Stimulated activated naive CD8-positive, alpha-beta T cell treated with anti-CD3 and anti-CD28 coated beads, Interleukin-15, Interleukin-2, amounts not matched to agents 100 ng/mL and 50 ng/mL, for 24 hours (primary cell): ENCODE results near the gene CXCL13.
"Not testable (repeated sequence)": the region's sequence is repeated elsewhere in the genome, so short reads cannot be mapped to it uniquely, and the experiment has no call there.

ENCODE experiments used
- H3K27ac Mint-ChIP-seq: one replicate; pipeline ENCODE4 v1.8.0; 2021; ENCODE audit warnings: mild to moderate bottlenecking, mixed read lengths
- H3K27me3 Mint-ChIP-seq: one replicate; pipeline ENCODE4 v1.8.0; 2021; ENCODE audit warnings: mixed read lengths
- H3K36me3 Mint-ChIP-seq: one replicate; pipeline ENCODE4 v1.8.0; 2021; ENCODE audit warnings: low read depth, mixed read lengths
- H3K4me1 Mint-ChIP-seq: one replicate; pipeline ENCODE4 v1.8.0; 2021; ENCODE audit warnings: low read depth, mixed read lengths
- H3K4me3 Mint-ChIP-seq: one replicate; pipeline ENCODE4 v1.8.0; 2021; ENCODE audit warnings: mild to moderate bottlenecking, mixed read lengths
- H3K9me3 Mint-ChIP-seq: one replicate; pipeline ENCODE4 v1.8.0; 2021; ENCODE audit warnings: mixed read lengths

The CXCL13 gene

DNA sequence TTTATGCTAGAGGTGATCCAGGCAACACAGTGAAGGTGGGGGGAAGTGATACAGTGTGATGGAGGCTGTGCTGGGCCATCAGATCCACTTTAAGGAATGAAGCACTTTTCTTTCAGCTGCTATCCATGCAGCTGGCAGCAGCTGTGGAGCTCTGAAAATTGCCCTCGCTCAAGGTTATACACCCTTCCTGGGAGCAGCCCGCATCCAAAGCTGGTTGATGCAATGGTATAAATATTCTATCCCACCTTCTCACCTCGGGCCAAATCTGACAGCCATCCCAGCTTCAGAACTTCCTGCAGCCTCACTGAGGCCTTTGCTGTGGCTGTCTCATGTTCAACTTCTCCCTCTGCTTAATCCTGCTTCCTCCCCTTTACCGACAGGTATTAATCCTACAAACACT lies 18.6 kb downstream of the CXCL13 start:
- no peaks in the 10 kb centered on the region for H3K9me3 Mint-ChIP-seq
- H3K27ac Mint-ChIP-seq: no peak overlapping the region
- H3K4me1 Mint-ChIP-seq: peaks cover under 1% of the 10 kb centered on the region
- H3K27me3 Mint-ChIP-seq: peaks cover under 1% of the 10 kb centered on the region
- H3K36me3 Mint-ChIP-seq: no peaks in the 10 kb centered on the region
- H3K4me3 Mint-ChIP-seq: no peak overlapping the region

DNA sequence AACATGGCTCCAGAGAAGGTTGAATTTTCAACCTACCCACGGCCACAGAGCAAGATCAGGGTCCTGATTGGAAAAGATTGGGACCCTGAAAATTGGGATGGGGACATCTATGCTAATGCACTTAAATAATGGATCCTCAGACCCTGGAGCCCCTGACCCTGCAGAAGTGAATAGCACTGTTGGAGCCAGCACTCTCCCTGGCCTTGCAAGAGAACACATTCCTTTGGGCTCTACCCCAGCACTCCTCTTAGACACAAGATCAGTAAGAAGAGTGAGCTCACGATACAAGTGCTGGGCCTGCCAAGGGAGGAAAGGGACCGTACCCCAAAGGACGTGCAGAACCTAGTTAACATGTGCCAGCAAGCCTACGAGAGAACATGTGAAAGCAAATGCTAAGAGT lies 19.9 kb downstream of the CXCL13 start:
- H3K4me1 Mint-ChIP-seq: peaks cover 13% of the 10 kb centered on the region
- no peaks in the 10 kb centered on the region for H3K36me3 Mint-ChIP-seq

DNA sequence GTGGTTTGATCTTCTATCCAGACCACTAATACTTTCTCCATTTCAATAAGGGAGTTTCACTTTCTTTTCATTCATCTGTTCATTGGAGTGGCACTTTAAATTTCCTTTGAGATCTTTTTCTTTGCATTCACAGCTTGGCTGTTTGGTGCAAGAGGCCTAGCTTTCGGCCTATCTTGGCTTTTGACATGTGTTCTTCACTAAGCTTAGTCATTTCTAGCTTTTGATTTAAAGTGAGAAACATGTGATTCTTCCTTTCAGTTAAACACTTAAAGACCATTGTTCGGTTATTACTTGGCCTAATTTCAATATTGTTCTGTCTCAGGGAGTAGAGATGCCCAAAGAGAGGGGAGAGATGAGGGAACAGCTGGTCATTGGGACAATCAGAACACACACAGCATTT lies 24.3 kb downstream of the CXCL13 start:
- H3K4me1 Mint-ChIP-seq: peaks cover 13% of the 10 kb centered on the region
- H3K27ac Mint-ChIP-seq: no peak overlapping the region
- H3K4me3 Mint-ChIP-seq: no peak overlapping the region
- H3K36me3 Mint-ChIP-seq: no peaks in the 10 kb centered on the region
- H3K9me3 Mint-ChIP-seq: no peaks in the 10 kb centered on the region
- no peaks in the 10 kb centered on the region for H3K27me3 Mint-ChIP-seq

More for the DNA sequence above, 19.9 kb downstream of the CXCL13 start:
- Mint-ChIP-seq H3K4me3 (no peak overlapping the region), H3K27me3 (no peaks in the 10 kb centered on the region), H3K9me3 (no peaks in the 10 kb centered on the region), H3K27ac (no peak overlapping the region)

DNA sequence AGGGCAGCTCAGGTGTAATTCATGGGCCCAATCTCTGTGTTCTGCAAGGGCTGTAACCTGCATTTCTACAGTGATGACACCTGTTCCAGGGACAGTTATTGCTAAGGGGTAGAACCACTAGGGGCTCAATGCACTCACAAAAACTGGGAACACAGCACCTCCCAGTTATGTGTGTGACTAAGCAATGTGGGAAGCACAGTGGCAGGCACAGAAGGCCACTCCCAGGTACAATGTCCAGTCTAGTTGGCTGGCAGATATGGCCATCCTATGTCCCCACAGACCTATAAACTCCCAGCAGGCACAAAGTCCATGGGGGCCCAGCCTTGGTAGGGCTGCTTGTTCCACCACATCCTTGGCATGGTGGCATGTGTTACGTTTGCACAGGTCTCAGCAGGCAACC lies 25.7 kb downstream of the CXCL13 start:
- Mint-ChIP-seq H3K27me3 (no peaks in the 10 kb centered on the region), H3K9me3 (no peaks in the 10 kb centered on the region), H3K36me3 (no peaks in the 10 kb centered on the region), H3K4me1 (peaks cover 13% of the 10 kb centered on the region), H3K27ac (no peak overlapping the region), H3K4me3 (no peak overlapping the region)

DNA sequence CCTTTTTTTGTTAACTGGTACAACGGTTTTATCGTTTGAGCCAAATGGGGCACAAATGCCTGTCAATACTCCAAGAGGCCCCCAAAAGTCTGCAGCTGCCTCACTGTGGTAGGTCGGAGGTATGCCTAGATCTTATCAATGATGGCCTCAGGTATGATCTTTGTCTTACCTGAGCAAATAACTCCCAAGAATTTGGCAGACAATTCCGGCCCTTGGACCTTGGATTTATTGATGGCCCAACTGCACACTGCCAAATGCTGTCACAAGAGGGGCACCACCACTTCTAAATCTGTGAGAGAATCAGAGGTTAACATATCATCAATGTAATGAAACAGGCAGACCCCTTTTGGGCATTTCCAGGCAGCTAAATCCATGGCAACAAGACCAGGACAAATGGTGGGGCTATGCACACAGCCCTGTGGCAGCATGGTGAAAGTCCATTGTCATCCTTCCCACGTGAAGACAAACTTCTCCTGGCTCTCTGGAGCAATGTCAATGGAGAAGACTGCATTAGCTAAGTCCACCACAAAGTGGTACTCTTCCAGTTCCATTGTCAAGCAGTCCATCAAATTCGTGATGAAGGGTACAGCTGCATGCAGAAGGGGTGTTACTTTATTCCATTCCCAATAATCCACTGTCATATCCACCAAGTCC lies 28.6 kb downstream of the CXCL13 start:
- Mint-ChIP-seq H3K27me3 (no peaks in the 10 kb centered on the region), H3K4me1 (peaks cover 11% of the 10 kb centered on the region), H3K27ac (no peak overlapping the region), H3K9me3 (peaks cover 7% of the 10 kb centered on the region), H3K4me3 (no peak overlapping the region), H3K36me3 (no peaks in the 10 kb centered on the region)

DNA sequence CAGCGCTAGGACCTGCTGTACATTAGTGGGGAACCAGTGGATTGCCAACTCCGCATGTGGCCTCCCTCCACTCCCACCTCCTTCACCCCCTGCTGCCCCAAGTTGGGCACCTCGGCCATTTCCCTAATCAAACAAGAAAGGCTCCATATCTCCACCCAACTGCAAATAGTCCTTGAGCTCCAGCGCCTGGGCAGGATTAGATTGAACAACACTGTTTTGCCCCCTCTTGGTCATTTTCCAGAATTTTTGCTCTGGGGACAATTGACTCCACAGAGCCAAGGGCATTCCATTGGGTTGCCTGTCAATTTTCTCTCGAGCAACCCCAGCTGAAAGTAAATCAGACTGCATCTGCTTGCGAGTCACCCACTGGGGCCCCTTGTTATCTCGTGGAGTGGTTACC lies 29.6 kb downstream of the CXCL13 start:
- Mint-ChIP-seq H3K4me3 (no peak overlapping the region), H3K4me1 (peaks cover 2% of the 10 kb centered on the region), H3K9me3 (peaks cover 7% of the 10 kb centered on the region), H3K36me3 (no peaks in the 10 kb centered on the region), H3K27me3 (no peaks in the 10 kb centered on the region), H3K27ac (no peak overlapping the region)

DNA sequence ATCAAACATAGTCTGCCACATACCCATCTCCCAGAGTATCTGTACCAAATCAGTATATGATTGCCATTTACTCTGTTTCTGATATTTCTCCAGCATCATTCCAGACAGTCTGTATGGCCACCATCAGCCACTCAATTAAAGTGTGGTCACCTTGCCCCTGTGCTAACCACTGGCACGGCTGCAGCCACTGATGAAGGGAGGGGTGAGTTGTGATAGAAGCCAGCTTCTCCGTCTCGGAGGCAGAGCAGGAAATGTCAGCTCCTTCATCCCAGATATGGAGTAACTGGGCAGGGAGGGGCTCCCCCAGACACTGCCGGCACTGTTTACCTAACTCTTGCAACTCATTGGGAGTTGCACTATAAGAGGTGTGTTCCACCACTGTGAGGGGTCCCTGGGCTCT lies 30.3 kb downstream of the CXCL13 start:
- H3K9me3 Mint-ChIP-seq: peaks cover 7% of the 10 kb centered on the region
- no peaks in the 10 kb centered on the region for H3K4me1 Mint-ChIP-seq
- H3K27me3 Mint-ChIP-seq: no peaks in the 10 kb centered on the region
- H3K4me3 Mint-ChIP-seq: no peak overlapping the region
- no peaks in the 10 kb centered on the region for H3K36me3 Mint-ChIP-seq
- no peak overlapping the region for H3K27ac Mint-ChIP-seq

DNA sequence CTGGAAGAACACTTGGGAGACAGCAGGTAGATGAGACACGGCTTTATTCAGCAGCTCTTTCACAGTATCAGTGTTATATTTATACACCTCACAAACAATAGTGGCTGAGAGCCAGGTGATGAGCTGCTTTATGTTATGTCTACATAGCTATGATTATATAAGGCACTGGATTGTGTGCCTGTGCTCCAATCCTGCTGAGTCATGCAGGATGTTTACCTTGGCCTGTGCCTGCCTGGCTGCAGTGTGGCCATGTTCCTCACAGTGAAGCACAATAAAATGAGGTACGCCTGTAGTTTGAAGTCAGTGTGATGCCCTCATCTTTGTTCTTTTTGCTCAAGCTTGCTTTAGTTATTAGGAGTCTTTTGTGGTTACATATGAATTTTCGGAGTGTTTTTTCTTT lies 31.3 kb downstream of the CXCL13 start:
- H3K9me3 Mint-ChIP-seq: peaks cover 7% of the 10 kb centered on the region

DNA sequence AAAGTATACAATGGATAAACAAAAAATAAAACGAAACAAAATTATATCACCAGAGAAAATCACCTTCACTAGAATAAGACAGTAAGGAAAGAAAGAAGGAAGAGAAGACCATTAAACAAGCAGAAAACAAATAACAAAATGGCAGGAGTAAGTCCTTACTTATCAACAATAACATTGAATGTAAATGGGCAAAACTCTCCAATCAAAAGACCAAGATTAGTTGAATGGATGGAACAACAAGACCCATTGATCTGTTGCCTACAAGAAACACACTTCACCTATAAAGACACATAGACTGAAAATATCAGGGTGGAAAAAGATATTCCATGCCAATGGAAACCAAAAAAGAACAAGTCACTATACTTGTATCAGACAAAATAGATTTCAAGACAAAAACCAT lies 38.4 kb downstream of the CXCL13 start:
- not testable (repeated sequence) for H3K27me3 Mint-ChIP-seq, H3K4me1 Mint-ChIP-seq, H3K4me3 Mint-ChIP-seq, H3K36me3 Mint-ChIP-seq, H3K27ac Mint-ChIP-seq
- peaks cover 27% of the 10 kb centered on the region for H3K9me3 Mint-ChIP-seq

More for the DNA sequence above, 31.3 kb downstream of the CXCL13 start:
- Mint-ChIP-seq H3K4me1 (no peaks in the 10 kb centered on the region), H3K36me3 (no peaks in the 10 kb centered on the region), H3K4me3 (no peak overlapping the region), H3K27me3 (no peaks in the 10 kb centered on the region), H3K27ac (no peak overlapping the region)

DNA sequence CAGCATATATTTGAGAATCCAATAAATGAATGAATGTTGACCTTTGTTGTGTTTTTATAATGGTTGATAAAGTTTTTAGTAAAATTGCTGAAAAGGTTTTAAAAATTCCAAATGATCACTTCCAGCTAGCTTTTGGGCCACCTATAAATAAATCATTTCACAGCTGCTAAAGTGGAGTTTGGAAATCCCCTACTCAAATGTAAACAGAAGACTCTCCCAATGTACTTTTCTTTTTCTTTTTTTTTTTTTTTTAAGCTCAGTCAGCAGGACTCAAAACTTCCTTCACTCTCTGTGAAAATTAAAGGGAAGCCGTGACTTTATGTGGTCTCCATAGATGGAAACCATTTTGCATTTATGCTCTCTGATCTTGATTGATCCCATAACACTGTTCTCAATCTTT lies 45.2 kb downstream of the CXCL13 start:
- no peak overlapping the region for H3K4me3 Mint-ChIP-seq
- H3K4me1 Mint-ChIP-seq: no peaks in the 10 kb centered on the region
- H3K27ac Mint-ChIP-seq: no peak overlapping the region
- no peaks in the 10 kb centered on the region for H3K36me3 Mint-ChIP-seq
- H3K27me3 Mint-ChIP-seq: peaks cover 1% of the 10 kb centered on the region
- peaks cover 8% of the 10 kb centered on the region for H3K9me3 Mint-ChIP-seq

DNA sequence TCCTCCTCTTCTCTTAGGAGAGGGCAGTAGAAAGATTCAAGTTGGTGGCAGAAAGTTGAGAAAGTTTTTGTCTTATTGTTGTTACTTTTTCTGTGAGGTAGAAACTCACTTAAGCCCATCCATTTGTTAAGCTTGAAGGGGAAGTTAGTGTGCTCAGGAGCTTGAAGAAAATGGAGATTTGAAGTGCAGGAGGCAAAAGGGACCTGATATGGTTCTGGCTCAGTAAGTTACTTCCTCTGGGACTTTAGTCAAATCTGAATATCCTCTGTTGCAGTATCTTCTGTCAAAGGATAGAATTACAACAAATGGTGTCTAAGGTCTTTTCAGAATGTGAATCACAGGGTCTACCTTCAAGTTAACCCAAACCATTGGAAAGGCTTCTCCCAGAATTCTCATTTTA lies 46.2 kb downstream of the CXCL13 start:
- Mint-ChIP-seq H3K27ac (no peak overlapping the region), H3K9me3 (peaks cover 2% of the 10 kb centered on the region), H3K4me1 (no peaks in the 10 kb centered on the region), H3K4me3 (no peak overlapping the region), H3K27me3 (peaks cover 4% of the 10 kb centered on the region), H3K36me3 (no peaks in the 10 kb centered on the region)

DNA sequence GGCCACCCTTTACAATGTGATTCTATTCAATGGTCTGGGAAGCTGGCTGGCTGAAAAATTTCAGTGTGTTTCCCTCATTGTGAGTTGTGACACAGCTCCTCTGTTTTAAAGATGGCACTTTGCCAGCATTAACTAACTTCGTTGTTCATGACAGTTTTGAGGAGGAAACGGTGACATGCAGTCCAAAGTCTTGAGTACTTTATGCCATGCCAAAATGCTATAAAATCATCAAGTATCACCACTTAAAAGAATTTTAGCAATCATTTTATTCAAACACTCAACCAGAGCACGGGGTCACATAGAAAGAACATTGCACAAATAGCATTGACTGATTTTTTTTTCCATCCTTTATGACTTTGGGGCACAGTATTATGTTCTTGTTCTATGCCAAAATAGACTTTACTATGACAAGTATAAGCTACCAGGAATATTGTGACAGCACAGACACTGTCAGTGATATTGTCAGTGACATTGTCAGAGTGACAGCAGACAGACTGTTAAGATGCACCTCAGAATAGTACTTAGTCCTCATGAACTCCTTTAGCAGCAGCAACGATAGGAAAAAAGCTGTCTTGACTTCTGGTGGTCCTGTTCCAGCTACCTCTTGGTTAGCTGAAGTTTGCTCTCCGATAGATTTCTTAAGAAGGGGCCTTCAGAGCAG lies 46.7 kb downstream of the CXCL13 start:
- Mint-ChIP-seq H3K9me3 (peaks cover 3% of the 10 kb centered on the region), H3K4me1 (no peaks in the 10 kb centered on the region), H3K36me3 (no peaks in the 10 kb centered on the region), H3K27me3 (peaks cover 4% of the 10 kb centered on the region), H3K4me3 (no peak overlapping the region), H3K27ac (no peak overlapping the region)

DNA sequence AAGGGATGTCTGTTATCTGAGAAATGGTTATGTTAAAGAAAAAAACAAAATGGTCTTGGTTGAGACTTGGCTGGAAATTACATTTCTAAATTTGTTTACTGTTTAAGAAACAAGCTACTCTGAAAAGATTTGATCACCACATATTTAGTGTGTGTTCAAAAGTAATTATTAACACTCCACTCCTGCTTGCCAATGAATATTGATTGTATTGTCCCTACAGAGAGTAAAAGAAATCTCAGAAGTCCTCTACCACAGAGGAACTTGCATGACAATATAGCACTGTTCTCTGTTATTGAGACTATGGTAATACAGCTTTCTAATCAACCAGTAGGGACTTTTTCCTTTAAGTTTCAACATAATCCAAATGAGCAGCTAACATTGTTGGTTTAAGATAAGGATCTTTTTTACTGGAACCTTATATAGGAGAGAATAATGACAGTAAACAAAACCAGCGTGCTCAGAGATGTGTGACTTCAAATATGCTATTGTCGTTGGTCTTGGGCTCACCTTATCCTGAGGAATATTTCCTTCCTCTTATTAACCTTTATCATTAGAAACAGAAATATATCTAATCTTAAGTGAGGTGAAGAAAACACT lies 47.6 kb downstream of the CXCL13 start:
- no peak overlapping the region for H3K4me3 Mint-ChIP-seq
- peaks cover 8% of the 10 kb centered on the region for H3K27me3 Mint-ChIP-seq
- H3K36me3 Mint-ChIP-seq: no peaks in the 10 kb centered on the region
- H3K4me1 Mint-ChIP-seq: no peaks in the 10 kb centered on the region
- H3K27ac Mint-ChIP-seq: no peak overlapping the region
- peaks cover 7% of the 10 kb centered on the region for H3K9me3 Mint-ChIP-seq

DNA sequence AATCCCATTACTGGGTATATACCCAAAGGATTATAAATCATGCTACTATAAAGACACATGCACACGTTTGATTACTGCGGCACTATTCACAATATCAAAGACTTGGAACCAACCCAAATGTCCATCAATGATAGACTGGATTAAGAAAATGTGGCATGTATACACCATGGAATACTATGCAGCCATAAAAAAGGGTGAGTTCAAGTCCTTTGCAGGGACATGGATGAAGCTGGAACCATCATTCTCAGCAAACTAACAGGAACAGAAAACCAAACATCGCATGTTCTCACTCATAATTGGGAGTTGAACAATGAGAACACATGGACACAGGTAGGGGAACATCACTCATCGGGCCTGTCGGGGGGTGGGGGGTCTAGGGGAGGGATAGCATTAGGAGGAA lies 54.7 kb downstream of the CXCL13 start:
- H3K9me3 Mint-ChIP-seq, H3K4me3 Mint-ChIP-seq, H3K27me3 Mint-ChIP-seq, H3K36me3 Mint-ChIP-seq, H3K4me1 Mint-ChIP-seq, H3K27ac Mint-ChIP-seq: not testable (repeated sequence)
